Measurements from ENCODE around the gene KCNN1. TPM values are rescaled to one million over a fixed set of nuclear protein-coding genes. Genes with fewer than 3 reads are reported as not detected.

The KCNN1 gene
- total and polyA plus RNA-seq, 2 experiments from 2014 or later, result 26.7 to 28.0 TPM

DNA sequence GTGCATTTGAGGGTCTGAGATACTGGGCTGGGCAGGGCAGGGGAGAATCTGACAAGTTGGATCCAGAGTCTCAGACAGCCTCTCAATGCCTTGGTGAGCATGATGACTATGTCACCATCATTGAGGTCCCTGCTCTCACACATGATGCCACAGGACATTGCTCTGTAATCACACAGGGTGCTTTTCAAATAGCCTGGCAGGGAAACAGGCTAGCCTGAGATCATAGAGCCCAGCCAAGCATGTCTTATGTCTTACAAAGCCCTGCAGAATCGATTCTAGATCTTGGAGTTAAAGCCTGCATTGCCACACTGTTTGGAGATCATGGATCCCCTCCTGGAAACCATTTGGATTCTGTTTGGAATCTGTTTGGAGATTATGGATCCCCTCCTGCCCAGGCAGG lies 5.3 kb downstream of the KCNN1 start:
- H3K4me1 ChIP-seq (ENCODE audit: low read depth), result peaks cover 4% of the 10 kb centered on the region
- H3K36me3 ChIP-seq, result no peaks in the 10 kb centered on the region
- TF ChIP-seq, protein P1, sequence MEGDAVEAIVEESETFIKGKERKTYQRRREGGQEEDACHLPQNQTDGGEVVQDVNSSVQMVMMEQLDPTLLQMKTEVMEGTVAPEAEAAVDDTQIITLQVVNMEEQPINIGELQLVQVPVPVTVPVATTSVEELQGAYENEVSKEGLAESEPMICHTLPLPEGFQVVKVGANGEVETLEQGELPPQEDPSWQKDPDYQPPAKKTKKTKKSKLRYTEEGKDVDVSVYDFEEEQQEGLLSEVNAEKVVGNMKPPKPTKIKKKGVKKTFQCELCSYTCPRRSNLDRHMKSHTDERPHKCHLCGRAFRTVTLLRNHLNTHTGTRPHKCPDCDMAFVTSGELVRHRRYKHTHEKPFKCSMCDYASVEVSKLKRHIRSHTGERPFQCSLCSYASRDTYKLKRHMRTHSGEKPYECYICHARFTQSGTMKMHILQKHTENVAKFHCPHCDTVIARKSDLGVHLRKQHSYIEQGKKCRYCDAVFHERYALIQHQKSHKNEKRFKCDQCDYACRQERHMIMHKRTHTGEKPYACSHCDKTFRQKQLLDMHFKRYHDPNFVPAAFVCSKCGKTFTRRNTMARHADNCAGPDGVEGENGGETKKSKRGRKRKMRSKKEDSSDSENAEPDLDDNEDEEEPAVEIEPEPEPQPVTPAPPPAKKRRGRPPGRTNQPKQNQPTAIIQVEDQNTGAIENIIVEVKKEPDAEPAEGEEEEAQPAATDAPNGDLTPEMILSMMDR (IDR thresholded peaks at IDR 0.05; ENCODE audit: low read depth, low read length), result no peak

DNA sequence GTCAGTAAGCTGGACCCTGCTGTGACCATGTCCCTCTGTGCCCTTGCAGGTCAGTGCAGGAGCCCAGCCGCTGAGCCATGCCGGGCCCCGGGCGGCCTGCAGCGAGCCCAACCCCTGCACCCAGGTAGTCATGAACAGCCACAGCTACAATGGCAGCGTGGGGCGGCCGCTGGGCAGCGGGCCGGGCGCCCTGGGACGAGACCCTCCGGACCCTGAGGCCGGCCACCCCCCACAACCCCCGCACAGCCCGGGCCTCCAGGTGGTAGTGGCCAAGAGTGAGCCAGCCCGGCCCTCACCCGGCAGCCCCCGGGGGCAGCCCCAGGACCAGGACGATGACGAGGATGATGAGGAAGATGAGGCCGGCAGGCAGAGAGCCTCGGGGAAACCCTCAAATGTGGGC lies 6.9 kb downstream of the KCNN1 start:
- DNase-seq (ENCODE audit: low read depth in 1 of 2, low spot score in 1 of 2), result no peak
- no peak overlapping the region for H3K27ac ChIP-seq
- H3K27me3 ChIP-seq, result no peaks in the 10 kb centered on the region
- no peaks in the 10 kb centered on the region for H3K4me1 ChIP-seq (ENCODE audit: low read depth)
- TF ChIP-seq, protein P1 (IDR thresholded peaks at IDR 0.05; ENCODE audit: low read depth, low read length), result no peak
- no peaks in the 10 kb centered on the region for H3K36me3 ChIP-seq
- H3K4me3 ChIP-seq, result no peak overlapping the region
- H3K9me3 ChIP-seq (ENCODE audit: low read depth), result no peaks in the 10 kb centered on the region

More for the DNA sequence above, 5.3 kb downstream of the KCNN1 start:
- no peaks in the 10 kb centered on the region for H3K27me3 ChIP-seq
- no peak overlapping the region for H3K4me3 ChIP-seq
- no peaks in the 10 kb centered on the region for H3K9me3 ChIP-seq (ENCODE audit: low read depth)
- DNase-seq (ENCODE audit: low read depth in 1 of 2, low spot score in 1 of 2), result no peak
- H3K27ac ChIP-seq, result no peak overlapping the region

DNA sequence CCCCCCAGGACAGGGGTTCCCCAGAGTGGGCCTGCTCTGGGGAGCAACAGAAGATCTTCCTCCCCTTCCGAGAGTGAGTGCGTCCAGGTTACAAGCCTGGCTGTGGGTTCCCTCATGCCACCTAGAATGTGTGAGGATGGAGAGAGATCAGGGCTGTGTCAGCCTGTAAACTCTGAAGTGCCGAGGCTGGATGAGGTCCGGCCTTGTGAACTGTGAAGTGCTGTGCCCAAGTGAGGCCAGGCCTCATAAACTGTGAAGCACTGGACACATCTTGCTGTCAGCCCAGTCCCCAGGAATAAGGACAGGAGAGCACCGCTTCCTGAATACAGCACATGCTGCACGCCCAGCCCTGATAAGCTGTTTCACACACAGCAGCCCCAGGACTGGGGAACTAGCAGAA lies 7.6 kb downstream of the KCNN1 start:
- TF ChIP-seq, protein P1 (IDR thresholded peaks at IDR 0.05; ENCODE audit: low read depth, low read length), result no peak
- no peak for DNase-seq (ENCODE audit: low read depth in 1 of 2, low spot score in 1 of 2)

DNA sequence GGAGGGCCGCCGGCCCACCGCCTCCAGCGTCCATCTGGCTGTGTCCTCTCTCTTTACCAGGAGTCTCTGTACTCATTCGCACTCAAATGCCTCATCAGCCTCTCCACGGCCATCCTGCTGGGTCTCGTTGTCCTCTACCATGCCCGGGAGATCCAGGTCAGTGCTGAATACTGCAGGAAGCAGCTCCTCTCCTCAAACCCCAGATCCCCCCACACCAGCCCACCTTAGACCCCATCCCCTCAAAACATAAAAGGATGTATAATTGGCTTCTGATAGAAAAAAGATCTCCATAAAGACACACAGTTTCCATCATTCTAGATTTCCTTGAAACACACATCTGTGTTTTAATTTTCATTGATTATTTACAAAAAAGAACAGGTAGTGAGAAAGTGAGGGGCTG lies 8.1 kb downstream of the KCNN1 start:
- no peak overlapping the region for H3K27ac ChIP-seq
- no peaks in the 10 kb centered on the region for H3K27me3 ChIP-seq
- TF ChIP-seq, protein P1 (IDR thresholded peaks at IDR 0.05; ENCODE audit: low read depth, low read length), result no peak
- no peak overlapping the region for H3K4me3 ChIP-seq
- H3K36me3 ChIP-seq, result no peaks in the 10 kb centered on the region
- no peaks in the 10 kb centered on the region for H3K9me3 ChIP-seq (ENCODE audit: low read depth)
- no peaks in the 10 kb centered on the region for H3K4me1 ChIP-seq (ENCODE audit: low read depth)
- DNase-seq (ENCODE audit: low read depth in 1 of 2, low spot score in 1 of 2), result no peak

More for the DNA sequence above, 7.6 kb downstream of the KCNN1 start:
- Histone ChIP-seq H3K27me3 (no peaks in the 10 kb centered on the region), H3K4me3 (no peak overlapping the region), H3K9me3 (ENCODE audit: low read depth) (no peaks in the 10 kb centered on the region), H3K36me3 (no peaks in the 10 kb centered on the region), H3K27ac (no peak overlapping the region), H3K4me1 (ENCODE audit: low read depth) (no peaks in the 10 kb centered on the region)

DNA sequence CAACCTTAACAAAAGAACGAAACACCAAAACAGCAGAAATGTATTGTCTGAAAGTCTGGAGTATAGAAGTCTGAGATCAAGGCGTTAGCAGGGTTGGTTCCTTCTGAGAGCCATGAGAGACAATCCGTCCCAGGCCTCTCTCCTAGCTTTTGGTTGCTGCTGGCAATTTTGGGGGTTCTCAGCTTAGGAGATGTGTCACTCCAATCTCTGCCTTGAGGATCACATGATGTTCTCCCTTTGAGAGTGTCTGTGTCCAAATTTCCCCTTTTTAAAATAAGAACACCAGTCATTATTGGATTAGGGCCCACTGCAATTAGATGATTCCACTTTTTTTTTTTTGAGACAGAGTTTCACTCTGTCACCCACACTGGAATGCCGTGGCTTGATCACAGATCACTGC lies 10.1 kb downstream of the KCNN1 start:
- no peak for DNase-seq (ENCODE audit: low read depth in 1 of 2, low spot score in 1 of 2)
- no peak overlapping the region for H3K27ac ChIP-seq
- no peaks in the 10 kb centered on the region for H3K27me3 ChIP-seq
- TF ChIP-seq, protein P1 (IDR thresholded peaks at IDR 0.05; ENCODE audit: low read depth, low read length), result no peak
- no peaks in the 10 kb centered on the region for H3K4me1 ChIP-seq (ENCODE audit: low read depth)
- H3K36me3 ChIP-seq, result no peaks in the 10 kb centered on the region
- H3K9me3 ChIP-seq (ENCODE audit: low read depth), result no peaks in the 10 kb centered on the region
- no peak overlapping the region for H3K4me3 ChIP-seq

DNA sequence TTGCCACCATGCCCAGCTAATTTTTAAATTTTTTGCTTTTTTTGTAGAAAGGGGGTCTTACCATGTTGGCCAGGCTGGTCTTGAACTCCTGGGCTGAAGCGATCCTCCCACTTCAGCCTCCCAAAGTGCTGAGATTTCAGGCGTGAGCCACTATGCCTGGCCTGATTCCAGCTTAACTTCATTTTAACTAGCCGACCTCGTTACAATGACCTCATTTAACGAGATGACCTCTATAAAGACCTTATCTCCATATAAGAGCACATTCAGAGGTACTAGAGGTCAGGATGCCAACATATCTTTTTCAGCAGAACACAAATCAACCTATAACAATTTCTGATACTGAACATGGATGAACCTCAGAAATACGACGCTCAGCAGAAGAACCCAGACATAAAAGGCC lies 10.6 kb downstream of the KCNN1 start:
- Histone ChIP-seq H3K9me3 (ENCODE audit: low read depth) (no peaks in the 10 kb centered on the region), H3K4me1 (ENCODE audit: low read depth) (no peaks in the 10 kb centered on the region), H3K27ac (no peak overlapping the region), H3K4me3 (no peak overlapping the region), H3K27me3 (no peaks in the 10 kb centered on the region), H3K36me3 (no peaks in the 10 kb centered on the region)
- TF ChIP-seq, protein P1 (IDR thresholded peaks at IDR 0.05; ENCODE audit: low read depth, low read length), result no peak
- no peak for DNase-seq (ENCODE audit: low read depth in 1 of 2, low spot score in 1 of 2)
